H1 (cell line): ENCODE results near the gene POLD1. TPM values are rescaled to one million over a fixed set of nuclear protein-coding genes. Genes with fewer than 3 reads are reported as not detected.
A peak's percentile ranks its signal among the peaks of the same experiment; 100 is the strongest.

Source experiments
- CTCF ChIA-PET: fragments of 300-600 bp; sonication (Branson Sonifier 250); formaldehyde crosslinking; loops from one replicate; lab custom pipeline; 2021; ENCODE audit not compliant: partially characterized antibody; lab: Charles Lee
- POLR2A ChIA-PET: fragments of 300-600 bp; sonication (Branson Sonifier 250); formaldehyde crosslinking; loops from one replicate; lab custom pipeline; 2021; ENCODE audit warnings: inconsistent platforms; ENCODE audit not compliant: partially characterized antibody; lab: Charles Lee
- DNase-seq, 2 experiments: peaks; one replicate each; pipeline versions ENCODE4 v3.0.0 to v3.0.0-alpha.2; 2010 to 2022; ENCODE audit warnings: low spot score in 2 of 2, low read depth in 1 of 2, mixed read lengths in 1 of 2
- FAIRE-seq: peaks from 2 replicates; lab custom pipeline; 2011; peaks lifted over from hg19 to GRCh38; lab: Jason Lieb, UNC
- H2AFZ ChIP-seq: 2 replicates; pipeline ENCODE4 v1.8.1; 2012; ENCODE audit warnings: low read length, inconsistent platforms
- H2AK5ac ChIP-seq: 2 replicates; pipeline ENCODE4 v1.6.1; 2013; ENCODE audit warnings: low read depth, low read length
- H2BK120ac ChIP-seq: replicated peaks from 2 replicates; pipeline ENCODE3; 2013; ENCODE audit warnings: low read depth, low read length, inconsistent platforms
- H2BK12ac ChIP-seq: 2 replicates; pipeline ENCODE4 v1.6.1; 2013; ENCODE audit warnings: low read depth, low read length
- H2BK15ac ChIP-seq: 2 replicates; pipeline ENCODE4 v1.6.1; 2013; ENCODE audit warnings: low read length
- H2BK20ac ChIP-seq: 2 replicates; pipeline ENCODE4 v1.6.1; 2013; ENCODE audit warnings: low read length
- H2BK5ac ChIP-seq: 2 replicates; pipeline ENCODE4 v1.6.1; 2013; ENCODE audit warnings: low read depth, low read length
- H3K14ac ChIP-seq: 2 replicates; pipeline ENCODE4 v1.6.1; 2013; ENCODE audit warnings: inconsistent platforms; ENCODE audit not compliant: insufficient read length
- H3K18ac ChIP-seq: 2 replicates; pipeline ENCODE4 v1.6.1; 2013; ENCODE audit warnings: low read length; ENCODE audit errors: extremely low read depth
- H3K23ac ChIP-seq: 2 replicates; pipeline ENCODE4 v1.6.1; 2013; ENCODE audit warnings: inconsistent platforms; ENCODE audit not compliant: insufficient read length
- H3K23me2 ChIP-seq: 2 replicates; pipeline ENCODE4 v1.6.1; 2013; ENCODE audit warnings: low read depth, low read length
- H3K27ac ChIP-seq: 2 replicates; pipeline ENCODE4 v1.6.1; 2011; ENCODE audit warnings: low read depth, low read length, inconsistent platforms
- H3K27me3 ChIP-seq, 4 experiments: replicated peaks in 1 of 4; 1 replicate in 1 of 4; 2 replicates in 3 of 4; pipeline versions ENCODE4 v1.6.1 to v1.8.1; 2011 to 2013; ENCODE audit warnings: low read length in 3 of 4, mild to moderate bottlenecking in 3 of 4, inconsistent platforms in 2 of 4, mixed read lengths in 2 of 4, moderate library complexity in 1 of 4; ENCODE audit not compliant: control insufficient read depth in 3 of 4, insufficient read depth in 3 of 4; ENCODE audit errors: extremely low read depth in 1 of 4
- H3K36me3 ChIP-seq, 4 experiments: 2 replicates each; pipeline versions ENCODE4 v1.6.1 to v1.8.1; 2011 to 2013; ENCODE audit warnings: mild to moderate bottlenecking in 4 of 4, low read length in 3 of 4, moderate library complexity in 2 of 4, control low read depth in 1 of 4, inconsistent platforms in 1 of 4; ENCODE audit not compliant: insufficient read depth in 4 of 4, control insufficient read depth in 2 of 4
- H3K4ac ChIP-seq: replicated peaks from 2 replicates; pipeline ENCODE3; 2013; ENCODE audit warnings: low read length, low read depth, mixed read lengths, inconsistent platforms; ENCODE audit not compliant: insufficient read length
- H3K4me1 ChIP-seq, 4 experiments: replicated peaks in 1 of 4; 1 replicate in 1 of 4; 2 replicates in 3 of 4; pipeline versions ENCODE4 v1.6.1 to v1.8.1; 2011 to 2013; ENCODE audit warnings: low read length in 3 of 4, inconsistent platforms in 2 of 4, mixed read lengths in 1 of 4; ENCODE audit not compliant: insufficient read depth in 4 of 4, control insufficient read depth in 3 of 4
- H3K4me2 ChIP-seq, 2 experiments: 2 replicates each; pipeline versions ENCODE4 v1.6.1 to v1.8.1; 2011 to 2013; ENCODE audit warnings: low read depth in 2 of 2, low read length in 2 of 2, control low read depth in 1 of 2, inconsistent platforms in 1 of 2, mild to moderate bottlenecking in 1 of 2; ENCODE audit not compliant: insufficient read depth in 1 of 2
- H3K4me3 ChIP-seq, 4 experiments: fragments of 200-600, 300-600 bp in 1 of 4; sonication (generic), shearing (Covaris generic), sonication (Bioruptor Twin) in 1 of 4; 2 replicates each; pipeline versions ENCODE4 v1.5.1 to v1.8.1; 2011 to 2016; ENCODE audit warnings: low read length in 4 of 4, low read depth in 3 of 4, control low read depth in 2 of 4, inconsistent platforms in 2 of 4, mild to moderate bottlenecking in 2 of 4, mixed read lengths in 1 of 4, moderate library complexity in 1 of 4; ENCODE audit not compliant: insufficient read depth in 2 of 4; ENCODE audit errors: extremely low read depth in 1 of 4
- H3K56ac ChIP-seq: replicated peaks from 2 replicates; pipeline ENCODE3; 2013; ENCODE audit warnings: low read depth, mild to moderate bottlenecking, mixed read lengths, low read length, inconsistent platforms; ENCODE audit not compliant: insufficient read length
- H3K79me1 ChIP-seq: 2 replicates; pipeline ENCODE4 v1.6.1; 2013; ENCODE audit warnings: low read depth, low read length, control low read depth
- H3K79me2 ChIP-seq, 2 experiments: 2 replicates each; pipeline versions ENCODE4 v1.6.1 to v1.8.1; 2012 to 2013; ENCODE audit warnings: low read length in 2 of 2, mild to moderate bottlenecking in 2 of 2, inconsistent platforms in 1 of 2; ENCODE audit not compliant: insufficient read depth in 2 of 2, control insufficient read depth in 1 of 2
- H3K9ac ChIP-seq, 4 experiments: replicated peaks in 1 of 4; 1 replicate in 1 of 4; 2 replicates in 3 of 4; pipeline versions ENCODE4 v1.6.1 to v1.8.1; 2011 to 2013; ENCODE audit warnings: low read depth in 3 of 4, low read length in 3 of 4, control low read depth in 2 of 4, mild to moderate bottlenecking in 2 of 4, moderate library complexity in 2 of 4, inconsistent platforms in 1 of 4; ENCODE audit errors: extremely low read depth in 1 of 4
- H3K9me3 ChIP-seq, 2 experiments: 2 replicates each; pipeline versions ENCODE4 v1.6.1 to v1.8.1; 2012 to 2013; ENCODE audit warnings: mild to moderate bottlenecking in 2 of 2, moderate library complexity in 2 of 2, control low read depth in 1 of 2, inconsistent platforms in 1 of 2, low read depth in 1 of 2, low read length in 1 of 2, mixed read lengths in 1 of 2; ENCODE audit not compliant: insufficient read depth in 2 of 2
- H4K20me1 ChIP-seq, 2 experiments: replicated peaks in 1 of 2; 2 replicates each; pipeline versions ENCODE3 to v1.8.1; 2011 to 2013; ENCODE audit warnings: inconsistent platforms in 2 of 2, low read length in 2 of 2, mild to moderate bottlenecking in 1 of 2; ENCODE audit not compliant: insufficient read depth in 2 of 2, control insufficient read depth in 1 of 2
- H4K5ac ChIP-seq: 2 replicates; pipeline ENCODE4 v1.6.1; 2013; ENCODE audit warnings: low read length, low read depth, mixed read lengths, inconsistent platforms; ENCODE audit not compliant: insufficient read length
- H4K8ac ChIP-seq: 2 replicates; pipeline ENCODE4 v1.8.0; 2013; ENCODE audit warnings: mild to moderate bottlenecking, moderate library complexity, low read length, inconsistent platforms; ENCODE audit not compliant: insufficient read depth; ENCODE audit errors: extremely low read depth
- H4K91ac ChIP-seq: replicated peaks from 2 replicates; pipeline ENCODE3; 2013; ENCODE audit warnings: low read length, mixed read lengths, inconsistent platforms; ENCODE audit not compliant: insufficient read length
- BRCA1 ChIP-seq: IDR thresholded peaks from 2 replicates; pipeline ENCODE4 v1.6.1; 2012; ENCODE audit warnings: low read depth, low read length, improper control_type of control experiment
- CHD2 ChIP-seq: IDR thresholded peaks from 2 replicates; pipeline ENCODE4 v1.6.1; 2012; ENCODE audit warnings: low read length, improper control_type of control experiment
- CTBP2 ChIP-seq: IDR thresholded peaks from 2 replicates; pipeline ENCODE4 v1.7.0; 2011; ENCODE audit warnings: borderline replicate concordance, mild to moderate bottlenecking, moderate library complexity, mixed read lengths, low read length; ENCODE audit not compliant: insufficient read depth, insufficient read length
- EGR1 ChIP-seq: IDR thresholded peaks from 2 replicates; pipeline ENCODE4 v1.6.1; 2011; ENCODE audit warnings: low read depth, low read length, borderline replicate concordance
- HDAC2 ChIP-seq, 2 experiments: fragments of 300-600 bp in 1 of 2; sonication (generic) in 1 of 2; IDR thresholded peaks; 2 replicates each; pipeline ENCODE4 v1.6.1; 2011 to 2012; ENCODE audit warnings: low read depth in 2 of 2, low read length in 2 of 2, mild to moderate bottlenecking in 2 of 2, moderate library complexity in 2 of 2, borderline replicate concordance in 1 of 2, inconsistent platforms in 1 of 2
- JUN ChIP-seq: IDR thresholded peaks from 2 replicates; pipeline ENCODE4 v1.6.1; 2011; ENCODE audit warnings: low read depth, mild to moderate bottlenecking, improper control_type of control experiment, low read length
- KDM1A ChIP-seq: fragments of 200-600, 300-600 bp; sonication (generic); IDR thresholded peaks from 2 replicates; pipeline ENCODE4 v1.7.1; 2016; ENCODE audit warnings: mild to moderate bottlenecking, low read length, borderline replicate concordance
- PHF8 ChIP-seq: fragments of 200-600 bp; sonication (generic); conservative IDR thresholded peaks from 2 replicates; pipeline ENCODE4 v1.7.1; 2012; ENCODE audit warnings: low read depth, mild to moderate bottlenecking, inconsistent platforms, low read length, moderate library complexity
- RAD21 ChIP-seq, 2 experiments: IDR thresholded peaks in 1 of 2; conservative IDR thresholded peaks in 1 of 2; 2 replicates each; pipeline ENCODE4 v1.6.1; 2011; ENCODE audit warnings: low read depth in 2 of 2, low read length in 2 of 2, improper control_type of control experiment in 1 of 2, inconsistent platforms in 1 of 2, mild to moderate bottlenecking in 1 of 2, moderate library complexity in 1 of 2
- RBBP5 ChIP-seq: IDR thresholded peaks from 2 replicates; pipeline ENCODE4 v1.7.1; 2012; ENCODE audit warnings: low read depth, mild to moderate bottlenecking, inconsistent platforms, low read length, moderate library complexity, borderline replicate concordance
- YY1 ChIP-seq: IDR thresholded peaks from 2 replicates; pipeline ENCODE4 v1.6.1; 2011; ENCODE audit warnings: low read depth, mild to moderate bottlenecking, low read length
- WGBS, 2 experiments: shearing (Covaris generic) in 1 of 2; methylation state at CpG; one replicate each; pipeline versions ENCODE4 v1.1.6 to v1.1.7; 2013 to 2015; ENCODE audit warnings: low lambda C conversion rate in 2 of 2, mixed read lengths in 2 of 2, inconsistent platforms in 1 of 2, low coverage in 1 of 2, missing lambda C conversion rate in 1 of 2; ENCODE audit not compliant: insufficient replicate concordance in 2 of 2, insufficient coverage in 1 of 2, insufficient read length in 1 of 2; ENCODE audit errors: extremely low coverage in 1 of 2, missing lambda C conversion rate in 1 of 2; 5-methylcytosine and 5-hydroxymethylcytosine counted together
- polyA plus RNA-seq, 7 experiments: library from polyadenylated mRNA; depleted of rRNA in 3 of 7; stranded (reverse) in 5 of 7; unstranded in 2 of 7; fragments of >200 nt in 5 of 7; fragments of 200-250 nt in 2 of 7; gene quantifications; 1 replicate in 5 of 7; 2 replicates in 1 of 7; 4 replicates in 1 of 7; pipeline versions ENCODE4 v1.2.1 to v1.2.3, GENCODE V29; 2011 to 2013; ENCODE audit warnings: missing spikeins in 2 of 7, mixed read lengths in 2 of 7
- total RNA-seq: library from RNA; stranded (reverse); fragmentation: NEBNext Ultra II Directional; extraction: Animal tissue kit (Norgen Biotek cat#: 25700); gene quantifications from 2 replicates; pipeline ENCODE4 v1.2.1, GENCODE V29; 2021

Gene POLD1
- total and polyA plus RNA-seq, 2 of the 8 experiments (the other 6 are each of a cell fraction or from before 2014, with no cell fraction given): 141 to 142 TPM

DNA sequence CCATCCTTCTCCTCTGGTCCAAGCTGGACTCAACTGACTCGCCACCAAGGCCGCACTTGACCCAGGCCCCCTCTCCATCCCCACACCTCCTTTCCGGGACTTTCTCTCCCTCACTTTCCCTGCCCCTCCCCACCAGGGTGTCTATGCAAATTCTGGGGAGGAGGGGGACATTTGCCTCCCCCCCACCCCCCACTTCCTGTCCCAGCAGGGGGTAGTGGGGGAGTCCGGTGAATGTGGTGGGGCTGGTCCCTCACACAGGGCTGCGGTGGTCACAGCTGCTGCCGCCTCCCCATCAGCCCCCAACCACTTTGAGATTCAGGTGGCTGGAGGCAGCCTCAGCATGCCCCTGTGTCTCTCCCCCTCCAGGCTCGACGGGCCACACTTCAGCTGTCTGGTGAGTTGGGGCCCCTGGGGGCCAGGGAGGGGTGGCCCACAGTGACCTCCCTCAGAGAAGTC, 35.5 kb downstream of the POLD1 start:
- H2BK5ac ChIP-seq: peak overlapping the region; percentile 91; the same call in 1 of the 2 replicates
- peak overlapping the region; percentile 93 to 95 for H3K4me2 ChIP-seq
- no peak overlapping the region for H2AK5ac ChIP-seq
- CTCF ChIA-PET: interaction anchor here (0.7 to 1.1 kb wide), 4 partner anchors 34 to 42 kb away, joined by 3 to 5 read pairs (median 3); no protein-coding TSS in a partner anchor
- H3K27me3 ChIP-seq: peaks cover 0 to 2% (median 0%) of the 10 kb centered on the region in 4 experiments; a peak in 1 of 7 replicates
- no peak overlapping the region for H3K23ac ChIP-seq
- no peak overlapping the region for H3K56ac ChIP-seq
- H3K79me1 ChIP-seq: peaks cover 2% of the 10 kb centered on the region; the same call in 1 of the 2 replicates
- no peaks in the 10 kb centered on the region for H3K36me3 ChIP-seq
- H3K4me3 ChIP-seq: peak overlapping the region; percentile 39 to 67 (median 52)
- H3K27ac ChIP-seq: no peak overlapping the region
- H2BK20ac ChIP-seq: peak overlapping the region; percentile 86; the same call in 1 of the 2 replicates
- H3K14ac ChIP-seq: no peak overlapping the region
- H3K9me3 ChIP-seq: no peaks in the 10 kb centered on the region
- H3K79me2 ChIP-seq: no peaks in the 10 kb centered on the region
- peak overlapping the region; percentile 92; the same call in 1 of the 2 replicates for H2BK12ac ChIP-seq
- H4K8ac ChIP-seq: no peak overlapping the region
- H2BK15ac ChIP-seq: peak overlapping the region; percentile 61; the same call in 1 of the 2 replicates
- H2BK120ac ChIP-seq: no peak overlapping the region
- H3K9ac ChIP-seq: no peak overlapping the region
- H2AFZ ChIP-seq: no peak overlapping the region
- H4K5ac ChIP-seq: no peak overlapping the region
- 0% methylated on average over 4 of the region's 8 CpGs; no CpG with 5 or more reads in 1 of the 2 experiments for WGBS, 2 experiments
- FAIRE-seq (no peak), DNase-seq (peak in 1 of 2 experiments; percentile 75)
- peaks cover 0 to 6% of the 10 kb centered on the region in 2 experiments for H4K20me1 ChIP-seq
- H3K23me2 ChIP-seq: peaks cover 12% of the 10 kb centered on the region; the same call in 1 of the 2 replicates
- POLR2A ChIA-PET: interaction anchor here (0.8 to 2.8 kb wide), 11 partner anchors 8 to 51 kb away, joined by 3 to 16 read pairs (median 4); partner anchors contain the start of genes MYBPC2, NR1H2 and POLD1
- no peak overlapping the region for H3K4ac ChIP-seq
- peak overlapping the region; percentile 60; the same call in 1 of the 2 replicates for H3K18ac ChIP-seq
- peaks cover 0 to 19% (median 11%) of the 10 kb centered on the region in 4 experiments; a peak in 6 of 7 replicates for H3K4me1 ChIP-seq
- no peak overlapping the region for H4K91ac ChIP-seq
- TF ChIP-seq CHD2: no peak
- TF ChIP-seq JUN: no peak
- 0 out of 4 replicates have a peak, but pooled peaks of 1 of the 2 experiments have one; percentile 7 for TF ChIP-seq HDAC2 (IDR thresholded peaks at IDR 0.05; ENCODE audit: borderline replicate concordance in 1 of 2, low read depth in 2 of 2, low read length in 2 of 2)
- no peak for TF ChIP-seq CTBP2
- TF ChIP-seq RBBP5: 0 out of 2 replicates have a peak, but pooled peaks have one; percentile 18
- TF ChIP-seq YY1: 0 out of 2 replicates have a peak, but pooled peaks have one; percentile 35
- TF ChIP-seq RAD21 (IDR thresholded peaks at IDR 0.05 in 1 of 2, conservative IDR thresholded peaks at IDR 0.05 in 1 of 2; ENCODE audit: low read depth in 2 of 2, low read length in 2 of 2): no peak
- 0 out of 2 replicates have a peak, but pooled peaks have one; percentile 23 for TF ChIP-seq KDM1A
- no peak for TF ChIP-seq BRCA1
- no peak for TF ChIP-seq PHF8
- 0 out of 2 replicates have a peak, but pooled peaks have one; percentile 59 for TF ChIP-seq EGR1
